ENCODE results near the gene GINS3. TPM values are rescaled to one million over a fixed set of nuclear protein-coding genes. Genes with fewer than 3 reads are reported as not detected.
"Not testable (repeated sequence)": the region's sequence is repeated elsewhere in the genome, so short reads cannot be mapped to it uniquely, and the experiment has no call there.

Gene GINS3
- total RNA-seq, 2 donors from 2014 or later = 18.1 to 23.9 TPM

DNA sequence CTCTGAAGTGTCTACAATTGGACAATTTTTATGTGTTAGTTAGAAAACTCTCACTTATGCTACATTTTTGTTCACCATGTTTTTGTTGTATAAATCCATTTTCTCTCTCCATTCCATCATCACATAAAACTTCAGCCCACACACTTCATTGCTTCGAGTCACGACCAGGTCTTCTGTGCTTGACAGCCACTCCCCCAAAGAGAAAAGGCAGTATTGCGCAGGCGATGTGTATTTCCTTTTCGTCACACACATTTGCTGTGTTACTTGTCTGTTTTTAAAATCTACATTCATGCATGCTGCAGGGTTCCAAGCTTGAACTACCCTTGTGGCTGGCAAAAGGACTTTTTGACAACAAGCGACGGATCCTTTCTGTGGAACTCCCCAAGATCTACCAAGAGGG is 10.5 kb downstream of the GINS3 start:
- Mint-ChIP-seq H3K36me3 (ENCODE audit: insufficient read depth in 2 of 2) (peaks cover 5 to 10% of the 10 kb centered on the region in 2 donors), H3K9me3 (no peaks in the 10 kb centered on the region), H3K27ac (no peak overlapping the region), H3K4me1 (ENCODE audit: low read depth) (peaks cover 9% of the 10 kb centered on the region), H3K4me3 (no peak overlapping the region), H3K27me3 (ENCODE audit: low read depth) (no peaks in the 10 kb centered on the region)
- DNase-seq (no peak), ATAC-seq (replicated peaks in 1 of 2) (no peak)

DNA sequence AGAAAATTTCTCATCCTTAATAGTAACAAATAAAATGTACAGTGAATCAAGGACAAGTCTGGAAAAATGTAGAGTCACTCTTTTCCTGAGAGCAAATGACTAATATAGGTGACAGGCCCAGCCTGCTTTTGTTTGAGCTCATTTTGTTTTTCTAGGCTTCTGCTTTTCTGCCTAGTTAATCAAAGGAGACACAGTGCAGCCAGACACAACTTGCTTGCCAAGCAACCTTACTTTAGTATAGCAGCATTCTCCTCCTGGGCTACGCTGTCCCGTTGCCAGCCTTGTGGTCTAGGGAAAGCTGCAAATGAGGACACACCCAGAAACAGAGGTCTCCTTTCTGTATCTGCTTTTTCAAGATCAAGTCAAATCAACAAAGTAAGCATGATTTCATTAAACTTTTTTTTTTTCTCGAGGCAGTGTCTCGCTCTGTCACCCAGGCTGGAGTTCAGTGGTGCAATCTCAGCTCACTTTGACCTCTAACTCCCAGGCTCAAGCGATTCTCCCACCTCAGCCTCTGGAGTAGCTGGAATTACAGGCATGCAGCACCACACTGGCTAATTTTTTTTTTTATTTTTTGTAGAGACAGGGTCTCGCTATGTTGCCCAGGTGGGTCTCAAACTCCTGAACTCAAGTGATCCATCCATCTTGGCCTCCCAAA is 17.2 kb downstream of the GINS3 start:
- Mint-ChIP-seq H3K27ac (no peak overlapping the region), H3K9me3 (no peaks in the 10 kb centered on the region), H3K36me3 (ENCODE audit: insufficient read depth in 2 of 2) (no peaks in the 10 kb centered on the region), H3K4me1 (ENCODE audit: low read depth) (no peaks in the 10 kb centered on the region), H3K4me3 (no peak overlapping the region), H3K27me3 (ENCODE audit: low read depth) (no peaks in the 10 kb centered on the region)
- DNase-seq = no peak
- ATAC-seq (replicated peaks in 1 of 2) = no peak

DNA sequence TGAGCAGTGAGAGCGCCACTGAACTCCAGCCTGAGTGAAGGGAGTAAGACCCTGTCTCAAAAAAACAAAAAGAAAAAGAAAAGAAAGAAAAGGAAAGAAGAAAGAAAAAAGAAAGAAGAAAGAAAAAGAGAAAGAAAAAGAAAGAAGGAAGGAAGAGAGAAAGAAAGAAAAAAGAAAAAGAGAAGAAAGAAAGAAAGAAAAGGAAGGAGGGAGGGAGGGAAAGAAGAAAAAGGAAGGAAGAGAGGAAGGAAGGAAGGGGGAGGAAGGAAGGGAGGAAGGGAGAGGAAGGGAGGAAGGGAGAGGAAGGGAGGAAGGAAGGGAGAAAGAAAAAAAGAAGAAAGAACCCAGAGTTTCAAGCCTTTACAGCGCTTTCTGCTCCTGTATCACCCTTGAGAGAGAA is 19.1 kb downstream of the GINS3 start:
- Mint-ChIP-seq H3K4me1 (ENCODE audit: low read depth) (no peaks in the 10 kb centered on the region), H3K27ac (peak overlapping the region; percentile 38), H3K27me3 (ENCODE audit: low read depth) (no peaks in the 10 kb centered on the region), H3K4me3 (no peak overlapping the region), H3K36me3 (ENCODE audit: insufficient read depth in 2 of 2) (no peaks in the 10 kb centered on the region), H3K9me3 (no peaks in the 10 kb centered on the region)
- DNase-seq (no peak), ATAC-seq (replicated peaks in 1 of 2) (no peak)

DNA sequence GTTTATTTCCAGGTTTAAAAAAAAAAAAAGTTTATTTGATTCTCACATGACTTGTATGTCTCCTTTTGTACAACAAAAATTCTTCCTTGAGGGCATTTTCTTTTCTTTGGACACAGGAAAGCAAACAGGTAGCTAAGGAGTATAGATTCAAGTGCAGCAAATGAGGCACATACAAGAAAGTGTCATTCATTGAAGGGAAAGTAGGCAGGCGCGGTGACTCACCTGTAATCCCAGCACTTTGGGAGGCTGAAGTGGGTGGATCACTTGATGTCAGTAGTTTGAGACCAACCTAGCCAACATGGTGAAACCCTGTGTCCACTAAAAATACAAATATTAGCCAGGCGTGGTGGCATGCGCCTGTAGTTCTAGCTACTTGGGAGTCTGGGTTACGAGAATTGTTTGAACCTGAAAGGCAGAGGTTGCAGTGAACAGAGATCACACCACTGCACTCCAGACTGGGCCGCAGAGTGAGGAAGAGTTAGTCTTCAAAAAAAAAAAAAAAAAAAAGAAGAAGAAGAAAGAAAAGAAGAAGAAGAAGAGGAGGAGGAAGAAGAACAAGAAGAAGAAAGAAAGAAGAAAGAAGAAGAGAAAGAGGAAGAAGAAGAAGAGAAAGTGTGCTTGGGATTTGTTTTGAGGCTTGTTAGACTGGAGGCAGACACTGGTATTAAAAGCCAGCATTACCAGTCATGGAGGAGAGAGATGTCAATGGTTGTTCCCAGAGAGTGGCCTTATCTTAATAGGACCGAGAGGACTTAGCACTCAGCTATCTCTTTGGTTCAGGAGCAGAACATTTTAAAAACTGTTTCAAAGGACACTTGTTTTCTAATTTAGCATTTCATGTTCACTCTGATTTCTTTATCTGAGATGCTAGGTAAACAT is 19.7 kb downstream of the GINS3 start:
- H3K36me3 Mint-ChIP-seq (ENCODE audit: insufficient read depth in 2 of 2) = no peaks in the 10 kb centered on the region
- no peak for ATAC-seq (replicated peaks in 1 of 2)
- H3K27ac Mint-ChIP-seq = no peak overlapping the region
- no peaks in the 10 kb centered on the region for H3K9me3 Mint-ChIP-seq
- no peaks in the 10 kb centered on the region for H3K27me3 Mint-ChIP-seq (ENCODE audit: low read depth)
- H3K4me1 Mint-ChIP-seq (ENCODE audit: low read depth) = no peaks in the 10 kb centered on the region
- H3K4me3 Mint-ChIP-seq = no peak overlapping the region
- no peak for DNase-seq

DNA sequence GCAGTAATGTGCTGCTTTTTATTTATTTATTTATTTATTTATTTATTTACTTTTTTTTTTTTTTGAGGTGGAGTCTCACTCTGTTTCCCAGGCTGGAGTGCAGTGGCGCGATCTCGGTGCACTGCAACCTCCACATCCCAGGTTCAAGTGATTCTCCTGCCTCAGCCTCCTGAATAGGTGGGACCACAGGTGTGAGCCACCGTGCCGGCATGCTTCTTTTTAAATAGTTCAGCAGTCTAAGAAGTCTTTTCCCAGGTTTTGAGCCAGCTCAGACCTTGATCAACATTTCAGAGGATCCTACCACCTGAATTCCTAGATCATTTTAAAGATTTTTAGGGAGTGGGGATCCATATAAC is 20.3 kb downstream of the GINS3 start:
- not testable (repeated sequence) for H3K27ac Mint-ChIP-seq; ATAC-seq (replicated peaks in 1 of 2); H3K4me3 Mint-ChIP-seq; H3K27me3 Mint-ChIP-seq (ENCODE audit: low read depth); H3K36me3 Mint-ChIP-seq (ENCODE audit: insufficient read depth in 2 of 2); DNase-seq; H3K4me1 Mint-ChIP-seq (ENCODE audit: low read depth); H3K9me3 Mint-ChIP-seq

DNA sequence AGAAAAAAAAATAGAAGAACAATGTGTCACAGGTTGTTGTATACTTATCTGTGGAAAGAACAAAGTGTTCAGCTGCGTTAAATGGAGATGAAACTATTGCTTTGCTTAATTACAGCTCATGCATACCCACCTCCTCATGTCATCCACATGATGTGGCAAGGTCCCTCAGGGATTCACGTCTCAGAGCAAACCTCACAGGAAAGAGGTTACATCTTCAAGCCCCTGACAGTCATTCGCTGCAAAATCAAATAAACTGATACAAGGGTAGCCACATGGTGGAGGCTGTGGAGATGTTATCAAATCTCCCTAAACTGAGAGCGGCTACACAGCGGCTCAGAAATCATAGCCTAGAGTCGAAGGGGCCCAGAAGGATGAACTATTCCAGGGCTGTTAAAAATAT is 21.1 kb downstream of the GINS3 start:
- H3K4me1 Mint-ChIP-seq (ENCODE audit: low read depth) = no peaks in the 10 kb centered on the region
- H3K9me3 Mint-ChIP-seq = no peaks in the 10 kb centered on the region
- no peaks in the 10 kb centered on the region for H3K36me3 Mint-ChIP-seq (ENCODE audit: insufficient read depth in 2 of 2)
- DNase-seq (no peak), ATAC-seq (replicated peaks in 1 of 2) (no peak)
- no peak overlapping the region for H3K4me3 Mint-ChIP-seq
- H3K27ac Mint-ChIP-seq = no peak overlapping the region
- peaks cover 3% of the 10 kb centered on the region for H3K27me3 Mint-ChIP-seq (ENCODE audit: low read depth)

DNA sequence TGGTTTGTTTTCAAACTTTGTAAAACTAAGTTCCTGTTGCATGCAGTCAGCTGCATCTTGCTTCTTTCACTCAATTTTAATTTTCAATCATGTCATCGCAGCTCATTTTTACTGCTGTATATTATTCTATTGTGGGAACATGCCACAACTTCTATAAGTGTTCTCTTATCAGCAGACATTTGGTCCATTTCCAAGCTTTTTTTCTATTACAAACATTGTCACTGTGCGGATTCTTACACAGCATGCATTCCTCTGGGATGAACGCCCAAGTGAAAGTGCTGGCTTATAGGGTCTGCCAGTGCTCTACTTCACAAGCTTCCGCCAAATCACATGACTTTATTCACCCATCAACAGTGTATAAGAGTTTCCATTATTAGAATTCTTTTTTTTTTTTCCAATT is 22.7 kb downstream of the GINS3 start:
- ATAC-seq (replicated peaks in 1 of 2) (no peak), DNase-seq (no peak)
- H3K4me1 Mint-ChIP-seq (ENCODE audit: low read depth) = no peaks in the 10 kb centered on the region
- peaks cover 4% of the 10 kb centered on the region for H3K27me3 Mint-ChIP-seq (ENCODE audit: low read depth)
- no peaks in the 10 kb centered on the region for H3K36me3 Mint-ChIP-seq (ENCODE audit: insufficient read depth in 2 of 2)
- no peaks in the 10 kb centered on the region for H3K9me3 Mint-ChIP-seq
- no peak overlapping the region for H3K27ac Mint-ChIP-seq
- H3K4me3 Mint-ChIP-seq = no peak overlapping the region

DNA sequence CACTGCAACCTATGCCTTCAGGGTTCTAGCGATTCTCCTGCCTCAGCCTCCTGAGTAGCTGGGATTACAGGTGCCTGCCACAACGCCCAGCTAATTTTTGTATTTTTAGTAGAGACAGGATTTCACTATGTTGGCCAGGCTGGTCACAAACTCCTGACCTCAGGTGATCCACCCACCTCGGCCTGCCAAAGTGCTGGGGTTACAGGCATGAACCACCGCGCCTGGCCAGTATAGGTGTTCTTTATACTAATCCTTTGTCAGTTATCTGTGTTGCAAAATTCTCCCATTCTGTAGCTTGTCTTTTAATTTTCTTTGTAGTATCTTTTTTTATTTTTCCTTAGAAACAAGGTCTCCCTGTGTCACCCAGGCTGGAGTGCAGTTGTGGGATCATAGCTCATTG is 23.7 kb downstream of the GINS3 start:
- not testable (repeated sequence) for H3K27ac Mint-ChIP-seq; H3K9me3 Mint-ChIP-seq; DNase-seq; ATAC-seq (replicated peaks in 1 of 2); H3K4me1 Mint-ChIP-seq (ENCODE audit: low read depth); H3K36me3 Mint-ChIP-seq (ENCODE audit: insufficient read depth in 2 of 2); H3K4me3 Mint-ChIP-seq; H3K27me3 Mint-ChIP-seq (ENCODE audit: low read depth)

DNA sequence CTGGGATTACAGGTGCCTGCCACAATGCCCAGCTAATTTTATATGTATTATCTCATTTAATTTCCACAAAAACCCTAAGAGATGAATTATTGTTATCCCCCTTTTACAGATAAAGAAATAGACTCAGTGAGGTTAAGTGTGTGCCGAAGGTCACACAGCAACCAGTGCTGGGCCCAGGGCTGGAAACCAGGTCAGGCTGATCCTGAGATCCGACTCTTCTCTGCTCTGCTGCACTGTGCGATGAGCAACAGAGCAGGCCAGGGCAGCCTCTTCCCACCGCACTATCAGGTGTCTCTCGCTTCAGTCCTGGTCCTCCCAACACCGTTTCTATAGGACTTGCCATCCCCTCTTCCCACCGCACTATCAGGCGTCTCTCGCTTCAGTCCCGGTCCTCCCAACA is 24.8 kb downstream of the GINS3 start:
- ATAC-seq (replicated peaks in 1 of 2) (no peak), DNase-seq (no peak)
- no peaks in the 10 kb centered on the region for H3K9me3 Mint-ChIP-seq
- H3K27me3 Mint-ChIP-seq (ENCODE audit: low read depth) = peaks cover 4% of the 10 kb centered on the region
- no peaks in the 10 kb centered on the region for H3K36me3 Mint-ChIP-seq (ENCODE audit: insufficient read depth in 2 of 2)
- no peaks in the 10 kb centered on the region for H3K4me1 Mint-ChIP-seq (ENCODE audit: low read depth)
- no peak overlapping the region for H3K4me3 Mint-ChIP-seq
- no peak overlapping the region for H3K27ac Mint-ChIP-seq

DNA sequence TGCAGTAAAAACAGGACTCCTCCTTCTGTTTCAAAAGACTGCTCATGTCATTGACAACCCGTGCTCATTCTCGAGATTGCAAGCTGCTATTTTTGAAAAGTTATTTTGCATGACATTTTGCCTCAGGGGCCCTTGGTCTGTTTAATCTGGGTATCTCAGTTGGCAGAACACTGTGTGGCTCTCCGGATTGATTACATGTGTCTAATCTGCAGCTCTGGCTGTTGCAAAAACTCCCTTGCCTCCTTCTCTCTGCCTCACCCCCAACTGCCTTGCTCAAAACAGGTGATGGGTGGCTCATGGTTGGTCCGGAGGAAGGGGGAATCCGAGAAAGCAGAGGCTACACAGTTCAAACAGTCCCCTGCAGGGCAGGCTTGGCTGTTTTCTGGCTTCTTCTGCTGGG is 25.3 kb downstream of the GINS3 start:
- H3K36me3 Mint-ChIP-seq (ENCODE audit: insufficient read depth in 2 of 2) = no peaks in the 10 kb centered on the region
- H3K4me3 Mint-ChIP-seq = no peak overlapping the region
- ATAC-seq (replicated peaks in 1 of 2) = no peak
- peaks cover 4% of the 10 kb centered on the region for H3K27me3 Mint-ChIP-seq (ENCODE audit: low read depth)
- H3K4me1 Mint-ChIP-seq (ENCODE audit: low read depth) = no peaks in the 10 kb centered on the region
- DNase-seq = no peak
- H3K9me3 Mint-ChIP-seq = no peaks in the 10 kb centered on the region
- H3K27ac Mint-ChIP-seq = no peak overlapping the region

DNA sequence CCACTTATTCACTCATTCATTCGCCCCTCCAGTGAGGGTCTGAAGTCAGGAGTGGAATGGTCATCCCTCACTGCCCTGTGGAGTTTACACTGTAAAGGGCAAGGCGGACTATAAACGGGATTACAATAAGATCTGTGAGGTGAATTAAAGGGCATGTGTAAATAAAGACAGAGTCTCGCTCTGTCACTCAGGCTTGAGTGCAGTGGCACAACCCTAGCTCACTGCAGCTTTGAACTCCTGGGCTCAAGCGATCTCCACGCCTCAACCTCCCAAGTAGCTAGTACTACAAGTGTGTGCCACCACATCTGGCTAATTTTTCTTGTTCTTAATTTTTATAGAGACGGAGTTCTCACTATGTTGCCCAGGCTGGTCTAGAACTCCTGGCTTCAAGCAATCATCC is 25.8 kb downstream of the GINS3 start:
- H3K9me3 Mint-ChIP-seq = no peaks in the 10 kb centered on the region
- no peak for DNase-seq
- peaks cover 4% of the 10 kb centered on the region for H3K27me3 Mint-ChIP-seq (ENCODE audit: low read depth)
- no peaks in the 10 kb centered on the region for H3K4me1 Mint-ChIP-seq (ENCODE audit: low read depth)
- H3K4me3 Mint-ChIP-seq = no peak overlapping the region
- H3K27ac Mint-ChIP-seq = no peak overlapping the region
- no peak for ATAC-seq (replicated peaks in 1 of 2)
- H3K36me3 Mint-ChIP-seq (ENCODE audit: insufficient read depth in 2 of 2) = no peaks in the 10 kb centered on the region

DNA sequence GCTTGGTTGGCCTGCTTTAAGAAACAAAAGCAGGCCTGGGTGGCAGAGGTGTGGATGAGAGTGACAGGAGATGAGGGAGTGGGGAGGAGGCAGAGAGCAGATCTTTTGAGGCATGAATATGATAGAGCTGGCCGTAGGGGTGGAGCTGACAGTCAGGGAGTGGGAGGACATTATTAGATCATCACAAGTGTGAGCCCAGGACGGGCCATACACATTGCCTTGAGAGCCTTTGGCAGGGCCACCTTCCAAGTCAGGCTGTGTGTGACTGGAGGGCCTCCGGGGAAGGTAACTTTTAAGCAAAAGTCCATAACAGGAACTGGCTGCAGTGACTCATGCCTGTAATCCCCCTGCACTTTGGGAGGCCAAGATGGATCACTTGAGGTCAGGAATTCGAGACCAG is 26.3 kb downstream of the GINS3 start:
- ATAC-seq (replicated peaks in 1 of 2) (no peak), DNase-seq (no peak)
- H3K27ac Mint-ChIP-seq = no peak overlapping the region
- no peaks in the 10 kb centered on the region for H3K4me1 Mint-ChIP-seq (ENCODE audit: low read depth)
- H3K27me3 Mint-ChIP-seq (ENCODE audit: low read depth) = peaks cover 4% of the 10 kb centered on the region
- H3K4me3 Mint-ChIP-seq = no peak overlapping the region
- no peaks in the 10 kb centered on the region for H3K36me3 Mint-ChIP-seq (ENCODE audit: insufficient read depth in 2 of 2)
- H3K9me3 Mint-ChIP-seq = no peaks in the 10 kb centered on the region

DNA sequence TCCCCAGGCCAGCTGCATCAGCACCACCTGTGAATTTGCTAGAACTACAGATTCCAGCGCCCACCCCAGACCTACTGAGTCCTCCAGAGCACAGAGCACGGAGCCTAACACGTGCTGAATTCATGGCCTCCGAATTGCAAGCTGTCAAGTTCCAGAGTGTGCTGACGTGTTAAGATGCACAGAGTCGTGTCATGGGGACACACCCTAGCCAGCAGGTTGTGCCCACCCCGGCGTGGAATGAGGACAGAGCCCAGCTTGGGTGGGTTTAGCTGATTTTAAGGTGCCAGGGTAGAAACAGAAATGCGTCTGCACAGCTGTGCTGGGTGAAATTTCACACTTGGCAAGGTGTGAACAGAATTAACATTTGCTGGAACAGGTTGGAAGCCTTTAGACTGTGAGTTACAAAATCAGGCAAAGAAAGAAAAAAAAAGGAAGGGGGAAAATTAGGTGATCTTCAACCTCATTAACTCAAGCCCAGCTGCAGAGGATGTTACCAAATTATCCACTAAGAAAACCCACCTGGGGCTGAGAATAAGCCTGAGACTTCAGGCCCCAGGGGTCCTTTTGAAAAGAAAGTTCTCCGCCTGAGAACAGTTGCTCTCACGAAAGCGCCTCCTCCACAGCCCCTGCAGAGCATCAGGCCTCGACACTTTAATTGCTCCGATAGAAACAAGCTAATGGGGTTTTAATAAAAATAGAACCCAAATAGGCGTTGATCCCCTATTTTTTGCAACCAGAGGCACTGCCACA is 27.1 kb downstream of the GINS3 start:
- H3K9me3 Mint-ChIP-seq = no peaks in the 10 kb centered on the region
- DNase-seq = no peak
- no peak for ATAC-seq (replicated peaks in 1 of 2)
- no peaks in the 10 kb centered on the region for H3K36me3 Mint-ChIP-seq (ENCODE audit: insufficient read depth in 2 of 2)
- H3K4me1 Mint-ChIP-seq (ENCODE audit: low read depth) = no peaks in the 10 kb centered on the region
- no peak overlapping the region for H3K4me3 Mint-ChIP-seq
- H3K27me3 Mint-ChIP-seq (ENCODE audit: low read depth) = peaks cover 4% of the 10 kb centered on the region
- no peak overlapping the region for H3K27ac Mint-ChIP-seq
